ENCODE results near the gene GLO1. TPM values are rescaled to one million over a fixed set of nuclear protein-coding genes. Genes with fewer than 3 reads are reported as not detected.

The GLO1 gene
- total and polyA plus RNA-seq, 2 donors (not counting 1 experiment from before 2014, with no cell fraction given), result 18.5 to 31.6 TPM

GRCh38 chr6:38651121-38651784 lies 51.7 kb downstream of the GLO1 start:
- Histone ChIP-seq H3K4me3 (ENCODE audit: control extremely low read depth in 1 of 5, extremely low read depth in 1 of 5, insufficient read depth in 1 of 5, low read depth in 2 of 5, low read length in 4 of 5) (no peak overlapping the region), H3K4me1 (ENCODE audit: control insufficient read depth in 2 of 2, insufficient read depth in 2 of 2, low read length in 2 of 2) (no peaks in the 10 kb centered on the region)
- ATAC-seq (ENCODE audit: low read depth), result no peak

More at GRCh38 chr6:38651121-38651784, 51.7 kb downstream of the GLO1 start:
- peaks cover 5% of the 10 kb centered on the region for H4K20me1 ChIP-seq (ENCODE audit: control insufficient read depth, insufficient read depth, low read length, poor library complexity, severe bottlenecking)
- Mint-ChIP-seq H3K27ac (no peak overlapping the region), H3K4me1 (no peaks in the 10 kb centered on the region), H3K27me3 (no peaks in the 10 kb centered on the region), H3K9me3 (ENCODE audit: insufficient read depth) (no peaks in the 10 kb centered on the region), H3K4me3 (no peak overlapping the region)
- no peaks in the 10 kb centered on the region for H3K79me2 ChIP-seq (ENCODE audit: control insufficient read depth, insufficient read depth, low read length)
- intact Hi-C loops (cut with micrococcal nuclease), result no loop called here
- ChIA-PET POLR2A (no interaction called here), CTCF (interaction anchor here (0.9 kb wide), 1 partner anchor 157 kb away, joined by 3 read pairs; no protein-coding TSS in a partner anchor)
- no peaks in the 10 kb centered on the region for H3K36me3 ChIP-seq (replicated peaks in 1 of 2; ENCODE audit: control extremely low read depth in 1 of 2, control insufficient read depth in 1 of 2, extremely low read depth in 1 of 2, insufficient read depth in 2 of 2, low read length in 1 of 2)
- no peak for TF ChIP-seq EZH2 (IDR thresholded peaks at IDR 0.05; ENCODE audit: borderline replicate concordance, insufficient read depth, low read depth, low read length, poor library complexity, severe bottlenecking)
- TF ChIP-seq CTCF (IDR thresholded peaks at IDR 0.05), result no peak
- no peaks in the 10 kb centered on the region for H3K9me3 ChIP-seq (ENCODE audit: control extremely low read depth in 1 of 3, control insufficient read depth in 2 of 3, insufficient read depth in 1 of 3, low read length in 2 of 3)
- 100% methylated on average over 1 of the region's 2 CpGs for WGBS (ENCODE audit: insufficient coverage)
- DNase-seq, result no peak
- H3K27me3 ChIP-seq (replicated peaks in 1 of 4; ENCODE audit: control extremely low read depth in 1 of 4, control insufficient read depth in 3 of 4, insufficient read depth in 4 of 4, low read length in 3 of 4), result no peaks in the 10 kb centered on the region
- no peak overlapping the region for H3K4me2 ChIP-seq (replicated peaks; ENCODE audit: low read depth, low read length, poor library complexity, severe bottlenecking)
- no peak overlapping the region for H2AFZ ChIP-seq (ENCODE audit: insufficient read depth, low read depth, low read length, poor library complexity, severe bottlenecking)
- H3K27ac ChIP-seq (ENCODE audit: low read length in 2 of 2), result no peak overlapping the region
- no peak overlapping the region for H3K9ac ChIP-seq (ENCODE audit: low read length)

Measured in B cell (primary cell).